HFF-Myc (cell line): ENCODE results near the gene AP1B1.
A peak's percentile ranks its signal among the peaks of the same experiment; 100 is the strongest.

Experiments
- DNase-seq: peaks from one replicate; pipeline ENCODE4 v3.0.0-alpha.2; 2011; ENCODE audit warnings: low read depth; ENCODE audit errors: extremely low read depth
- H3K4me3 ChIP-seq: replicated peaks from 2 replicates; pipeline ENCODE4 v1.5.1; 2011; ENCODE audit warnings: low read depth, mild to moderate bottlenecking, control low read depth, low read length
- CTCF ChIP-seq: IDR thresholded peaks from 2 replicates; pipeline ENCODE4 v1.5.1; 2012; ENCODE audit warnings: mild to moderate bottlenecking, low read depth, low read length, control low read depth; ENCODE audit errors: missing control alignments

AP1B1 gene

GRCh38 chr22:29396126-29396525, 7.8 kb upstream of the AP1B1 start:
- no peak for TF ChIP-seq CTCF
- no peak for DNase-seq
- no peak overlapping the region for H3K4me3 ChIP-seq

- peak; percentile 84 for TF ChIP-seq CTCF
- peak; percentile 40 for DNase-seq
- H3K4me3 ChIP-seq: no peak overlapping the region
Observed at GRCh38 chr22:29394931-29395581, 6.7 kb upstream of the AP1B1 start.

GRCh38 chr22:29393019-29393608, 4.7 kb upstream of the AP1B1 start:
- H3K4me3 ChIP-seq: no peak overlapping the region
- no peak for TF ChIP-seq CTCF
- no peak for DNase-seq

GRCh38 chr22:29391546-29391945, 3.2 kb upstream of the AP1B1 start:
- no peak for DNase-seq
- no peak for TF ChIP-seq CTCF
- no peak overlapping the region for H3K4me3 ChIP-seq

GRCh38 chr22:29390270-29390669, 1.9 kb upstream of the AP1B1 start:
- TF ChIP-seq CTCF: no peak
- DNase-seq: no peak

GRCh38 chr22:29388759-29389090, 355 bp upstream of the AP1B1 start:
- DNase-seq: no peak
- TF ChIP-seq CTCF: no peak
- H3K4me3 ChIP-seq: peak overlapping the region; percentile 65

More at GRCh38 chr22:29390270-29390669, 1.9 kb upstream of the AP1B1 start:
- no peak overlapping the region for H3K4me3 ChIP-seq

GRCh38 chr22:29386708-29387107, 1.7 kb downstream of the AP1B1 start:
- H3K4me3 ChIP-seq: no peak overlapping the region
- DNase-seq: no peak
- no peak for TF ChIP-seq CTCF
